Ecto neural progenitor cell (in vitro differentiated cells): ENCODE results near the gene CD9.
A peak's percentile ranks its signal among the peaks of the same experiment; 100 is the strongest.
"Not testable (repeated sequence)": the region's sequence is repeated elsewhere in the genome, so short reads cannot be mapped to it uniquely, and the experiment has no call there.

Experiments
- DNase-seq: peaks from one replicate; pipeline ENCODE4 v3.0.0-alpha.2; 2018; ENCODE audit warnings: low spot score

The CD9 gene

GRCh38 chr12:6200256-6201212 lies at the start of gene CD9:
Gene CD9, plus strand, starts transcription at chr12:6200400. Its CDS starts 100 bp downstream, at chr12:6200500.
- DNase-seq: peak; percentile 70

GRCh38 chr12:6154730-6155459 lies 45.3 kb upstream of the CD9 start:
- DNase-seq: no peak

- no peak for DNase-seq
These were observed 42.7 kb upstream of the CD9 start for GRCh38 chr12:6157482-6157881.

- DNase-seq: no peak
These were observed 41.9 kb upstream of the CD9 start for GRCh38 chr12:6158255-6158654.

- no peak for DNase-seq
These were observed 41.5 kb upstream of the CD9 start for GRCh38 chr12:6158749-6159148.

GRCh38 chr12:6159166-6160011 lies 40.8 kb upstream of the CD9 start:
- DNase-seq: not testable (repeated sequence)

GRCh38 chr12:6160049-6160649 lies 40.1 kb upstream of the CD9 start:
- not testable (repeated sequence) for DNase-seq

GRCh38 chr12:6161124-6161882 lies 38.9 kb upstream of the CD9 start:
- DNase-seq: no peak

GRCh38 chr12:6163416-6164060 lies 36.7 kb upstream of the CD9 start:
- DNase-seq: no peak

GRCh38 chr12:6165395-6165794 lies 34.8 kb upstream of the CD9 start:
- no peak for DNase-seq

- no peak for DNase-seq
These were observed 33.4 kb upstream of the CD9 start for GRCh38 chr12:6166808-6167207.

GRCh38 chr12:6167327-6168280 lies 32.6 kb upstream of the CD9 start:
- no peak for DNase-seq

GRCh38 chr12:6171409-6172015 lies 28.7 kb upstream of the CD9 start:
- no peak for DNase-seq

GRCh38 chr12:6172086-6172485 lies 28.1 kb upstream of the CD9 start:
- DNase-seq: no peak

GRCh38 chr12:6172862-6173261 lies 27.3 kb upstream of the CD9 start:
- DNase-seq: no peak

GRCh38 chr12:6177642-6178358 lies 22.4 kb upstream of the CD9 start:
- no peak for DNase-seq

GRCh38 chr12:6178981-6179761 lies 21.0 kb upstream of the CD9 start:
- peak; percentile 66 for DNase-seq
